Small intestine (tissue), 7 donors: Measurements from ENCODE around the gene CRCP. TPM values are rescaled to one million over a fixed set of nuclear protein-coding genes. Genes with fewer than 3 reads are reported as not detected.
"Not testable (repeated sequence)": the region's sequence is repeated elsewhere in the genome, so short reads cannot be mapped to it uniquely, and the experiment has no call there.

ENCODE experiments used
- DNase-seq, 2 donors: peaks; one replicate each; pipeline versions ENCODE4 v3.0.0 to v3.0.0-alpha.2; 2013
- FAIRE-seq: peaks from 2 replicates; lab custom pipeline; 2012; peaks lifted over from hg19 to GRCh38; lab: Jason Lieb, UNC
- H3K27ac ChIP-seq, 3 donors: one replicate each; pipeline ENCODE4 v1.5.1; 2013; ENCODE audit warnings: low read length in 2 of 3, mild to moderate bottlenecking in 2 of 3, control low read depth in 1 of 3, inconsistent platforms in 1 of 3, low read depth in 1 of 3, moderate library complexity in 1 of 3
- H3K27me3 ChIP-seq, 3 donors: one replicate each; pipeline ENCODE4 v1.6.1; 2013; ENCODE audit warnings: low read length in 3 of 3, inconsistent platforms in 1 of 3; ENCODE audit not compliant: control insufficient read depth in 3 of 3, insufficient read depth in 3 of 3
- H3K36me3 ChIP-seq, 3 donors: one replicate each; pipeline ENCODE4 v1.6.1; 2013; ENCODE audit warnings: low read length in 3 of 3, inconsistent platforms in 1 of 3, low read depth in 1 of 3, mild to moderate bottlenecking in 1 of 3, moderate library complexity in 1 of 3; ENCODE audit not compliant: control insufficient read depth in 3 of 3, insufficient read depth in 2 of 3
- H3K4me1 ChIP-seq, 3 donors: one replicate each; pipeline ENCODE4 v1.6.1; 2013; ENCODE audit warnings: low read length in 2 of 3, inconsistent platforms in 1 of 3, low read depth in 1 of 3, mild to moderate bottlenecking in 1 of 3, moderate library complexity in 1 of 3; ENCODE audit not compliant: control insufficient read depth in 3 of 3, insufficient read depth in 2 of 3
- H3K4me3 ChIP-seq, 3 donors: one replicate each; pipeline ENCODE4 v1.5.1; 2013; ENCODE audit warnings: low read length in 3 of 3, control low read depth in 1 of 3, inconsistent platforms in 1 of 3, low read depth in 1 of 3, mild to moderate bottlenecking in 1 of 3, moderate library complexity in 1 of 3
- H3K9me3 ChIP-seq, 2 donors: one replicate each; pipeline ENCODE4 v1.6.1; 2013; ENCODE audit warnings: low read depth in 1 of 2, low read length in 1 of 2; ENCODE audit not compliant: control insufficient read depth in 2 of 2, insufficient read depth in 1 of 2
- WGBS, 3 donors: extraction: QIAGEN DNeasy Blood & Tissue Kit; methylation state at CpG; one replicate each; pipeline ENCODE4 v1.1.7; 2013; 5-methylcytosine and 5-hydroxymethylcytosine counted together
- polyA plus RNA-seq, 4 donors: library from polyadenylated mRNA; stranded (reverse) in 3 of 4; unstranded in 1 of 4; fragments of 200-250 nt in 3 of 4; fragments of 120-200 nt in 1 of 4; gene quantifications; one replicate each; pipeline versions ENCODE4 v1.2.1 to v1.2.3, GENCODE V29; 2013
- donor health status: healthy with polysubstance abuse.
- donor health status: control.
- donor health status: control.
- donor health status: Bipolar disorder and iron deficiency.
- donor health status: healthy.

CRCP gene
- polyA plus RNA-seq, 4 donors = 14.5 to 33.6 (median 22.2) TPM

DNA sequence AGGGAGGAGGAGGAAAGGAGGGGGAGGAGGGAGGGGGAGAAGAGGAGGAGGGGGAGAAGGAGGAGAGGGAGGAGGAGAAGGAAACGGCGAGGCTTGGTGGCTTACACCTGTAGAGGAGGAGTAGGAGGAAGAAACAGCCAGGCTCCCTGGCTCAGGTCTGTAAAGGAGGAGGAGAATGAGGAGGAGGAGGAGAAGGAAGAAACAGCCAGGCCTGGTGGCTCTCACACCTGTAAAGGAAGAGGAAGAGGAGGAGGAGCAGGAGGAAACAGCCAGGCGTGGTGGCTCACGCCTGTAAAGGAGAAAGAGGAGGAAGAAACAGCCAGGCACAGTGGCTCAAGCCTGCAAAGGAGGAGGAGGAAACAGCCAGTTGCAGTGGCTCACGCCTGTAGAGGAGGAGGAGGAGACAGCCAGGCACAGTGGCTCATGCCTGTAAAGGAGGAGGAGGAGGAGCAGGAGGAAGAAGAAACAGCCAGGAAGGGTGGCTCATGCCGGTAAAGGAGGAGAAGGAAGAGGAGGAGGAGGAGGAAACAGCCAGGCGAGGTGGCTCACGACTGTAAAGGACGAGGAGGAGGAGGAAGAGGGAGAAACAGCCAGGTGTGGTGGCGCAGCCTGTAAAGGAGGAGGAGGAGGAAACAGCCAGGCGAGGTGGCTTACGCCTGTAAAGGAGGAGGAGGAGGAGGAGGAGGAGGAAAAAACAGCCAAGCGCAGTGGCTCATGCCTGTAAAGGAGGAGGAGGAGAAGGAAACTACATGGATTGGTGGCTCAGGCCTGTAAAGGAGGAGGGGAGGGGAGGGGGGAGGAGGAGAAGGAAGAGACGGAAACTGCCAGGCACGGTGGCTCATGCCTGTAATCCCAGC lies 14.9 kb upstream of the CRCP start:
- no peaks in the 10 kb centered on the region for H3K9me3 ChIP-seq
- peaks cover 0 to 12% (median 0%) of the 10 kb centered on the region in 3 donors for H3K36me3 ChIP-seq
- peaks cover 0 to 2% (median 0%) of the 10 kb centered on the region in 3 donors for H3K4me1 ChIP-seq
- DNase-seq (peak; percentile 90 to 95), FAIRE-seq (no peak)
- 0 to 3% (median 2%) methylated on average over 15 of the region's 15 CpGs for WGBS, 3 donors
- H3K27me3 ChIP-seq = no peaks in the 10 kb centered on the region
- H3K27ac ChIP-seq = peak overlapping the region; percentile 85 to 93 (median 86)
- H3K4me3 ChIP-seq = peak overlapping the region in 2 of 3 donors; percentile 35 to 51

DNA sequence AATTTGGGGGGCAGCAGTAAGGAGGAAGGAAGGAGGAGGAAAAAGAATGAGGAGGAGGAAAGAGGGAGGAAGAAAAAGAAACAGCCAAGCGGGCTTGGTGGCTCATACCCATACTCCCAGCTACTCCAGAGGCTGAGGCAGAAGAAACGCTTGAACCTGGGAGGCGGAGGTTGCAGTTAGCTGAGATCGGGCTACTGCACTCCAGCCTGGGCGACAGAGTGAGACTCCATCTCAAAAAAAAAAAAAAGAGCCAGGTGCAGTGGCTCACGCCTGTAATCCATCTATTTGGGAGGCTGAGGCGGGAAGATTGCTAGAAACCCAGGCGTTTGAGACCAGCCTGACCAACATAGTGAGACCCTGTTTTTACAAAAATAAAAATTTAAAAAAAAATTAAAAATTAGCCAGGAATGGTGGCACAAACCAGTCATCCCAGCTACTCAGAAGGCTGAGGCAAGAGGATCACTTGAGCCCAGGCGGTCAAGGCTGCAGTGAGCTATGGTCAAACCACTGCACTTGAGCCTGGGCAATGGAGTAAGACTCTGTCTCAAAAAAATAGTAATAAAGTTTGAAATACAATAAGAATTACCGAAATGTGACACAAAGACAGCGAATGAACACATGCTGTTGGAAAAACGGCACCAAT lies 14.1 kb upstream of the CRCP start:
- H3K4me1 ChIP-seq = peaks cover 0 to 2% (median 0%) of the 10 kb centered on the region in 3 donors
- peak in 1 of 2 donors; percentile 10 for DNase-seq
- peaks cover 0 to 4% (median 0%) of the 10 kb centered on the region in 3 donors for H3K36me3 ChIP-seq
- no peaks in the 10 kb centered on the region for H3K27me3 ChIP-seq
- 38 to 61% (median 48%) methylated on average over 12 of the region's 12 CpGs for WGBS, 3 donors
- peak overlapping the region in 2 of 3 donors; percentile 35 to 51 for H3K4me3 ChIP-seq
- H3K27ac ChIP-seq = peak overlapping the region; percentile 85 to 93 (median 86)
- H3K9me3 ChIP-seq = no peaks in the 10 kb centered on the region
- FAIRE-seq = no peak

DNA sequence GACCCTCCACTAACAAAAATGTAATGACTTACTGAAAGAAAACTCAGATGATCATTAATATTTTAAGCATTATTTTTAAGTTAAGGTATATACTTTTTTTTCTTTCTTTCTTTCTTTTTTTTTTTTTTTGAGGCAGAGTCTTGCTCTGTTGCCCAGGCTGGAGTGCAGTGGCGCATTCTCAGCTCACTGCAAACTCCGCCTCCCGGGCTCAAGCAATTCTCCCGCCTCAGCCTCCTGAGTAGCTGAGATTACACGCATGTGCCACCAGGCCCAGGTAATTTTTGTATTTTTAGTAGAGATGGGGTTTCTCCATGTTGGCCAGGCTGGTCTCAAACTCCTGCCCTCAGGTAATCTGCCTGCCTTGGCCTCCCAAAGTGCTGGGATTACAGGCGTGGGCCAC lies 12.5 kb upstream of the CRCP start:
- H3K27me3 ChIP-seq, H3K4me3 ChIP-seq, DNase-seq, H3K27ac ChIP-seq, H3K4me1 ChIP-seq, FAIRE-seq, H3K9me3 ChIP-seq, H3K36me3 ChIP-seq: not testable (repeated sequence)
- 95 to 100% (median 96%) methylated on average over 6 of the region's 6 CpGs for WGBS, 3 donors

DNA sequence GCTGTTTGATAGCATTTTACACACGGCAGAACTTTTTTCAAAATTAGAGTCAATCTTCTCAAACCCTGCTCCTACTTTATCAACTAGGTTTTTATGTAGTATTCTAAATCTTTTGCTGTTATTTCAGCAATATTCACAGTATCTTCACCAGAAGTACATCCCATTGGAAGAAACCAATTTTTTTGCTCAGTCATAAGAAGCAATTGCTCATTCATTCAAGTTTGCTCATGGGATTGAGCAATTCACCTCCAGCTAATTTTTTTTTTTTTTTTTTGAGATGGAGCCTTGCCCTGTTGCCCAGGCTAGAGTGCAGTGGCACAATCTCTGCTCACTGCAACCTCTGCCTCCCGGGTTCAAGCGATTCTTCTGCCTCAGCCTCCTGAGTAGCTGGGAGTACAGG lies 10.7 kb upstream of the CRCP start:
- H3K27me3 ChIP-seq, DNase-seq, H3K9me3 ChIP-seq, H3K36me3 ChIP-seq, H3K4me1 ChIP-seq, H3K27ac ChIP-seq, H3K4me3 ChIP-seq, FAIRE-seq: not testable (repeated sequence)
- WGBS, 3 donors = 94 to 96% (median 95%) methylated on average over 3 of the region's 3 CpGs

DNA sequence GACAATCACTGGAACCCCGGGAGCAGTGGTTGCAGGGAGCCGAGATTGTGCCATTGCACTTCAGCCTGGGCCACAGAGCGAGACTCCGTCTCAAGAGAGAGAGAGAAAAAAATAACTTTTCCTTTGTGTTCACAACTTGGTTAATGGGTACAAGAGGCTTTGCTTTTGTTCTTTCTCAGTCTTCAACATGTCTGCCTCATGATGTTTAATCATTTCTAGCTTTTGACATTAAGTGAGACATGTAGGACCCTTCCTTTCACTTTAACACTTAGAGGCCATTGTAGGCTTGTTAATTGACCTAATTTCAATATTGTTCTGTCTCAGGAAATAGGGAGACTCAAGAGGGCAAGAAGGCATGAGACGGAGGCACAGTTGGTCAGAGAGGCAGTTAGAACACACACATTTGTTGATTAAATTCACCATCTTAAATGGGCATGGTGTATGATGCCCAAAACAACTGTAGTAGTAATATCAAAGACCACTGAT lies 9.3 kb upstream of the CRCP start:
- Histone ChIP-seq H3K36me3 (peaks cover 0 to 7% (median 0%) of the 10 kb centered on the region in 3 donors), H3K4me1 (no peaks in the 10 kb centered on the region), H3K9me3 (peaks cover 0 to 2% of the 10 kb centered on the region in 2 donors), H3K27me3 (no peaks in the 10 kb centered on the region), H3K4me3 (no peak overlapping the region), H3K27ac (no peak overlapping the region)
- DNase-seq (no peak), FAIRE-seq (no peak)
- 89 to 97% (median 91%) methylated on average over 5 of the region's 5 CpGs for WGBS, 3 donors

DNA sequence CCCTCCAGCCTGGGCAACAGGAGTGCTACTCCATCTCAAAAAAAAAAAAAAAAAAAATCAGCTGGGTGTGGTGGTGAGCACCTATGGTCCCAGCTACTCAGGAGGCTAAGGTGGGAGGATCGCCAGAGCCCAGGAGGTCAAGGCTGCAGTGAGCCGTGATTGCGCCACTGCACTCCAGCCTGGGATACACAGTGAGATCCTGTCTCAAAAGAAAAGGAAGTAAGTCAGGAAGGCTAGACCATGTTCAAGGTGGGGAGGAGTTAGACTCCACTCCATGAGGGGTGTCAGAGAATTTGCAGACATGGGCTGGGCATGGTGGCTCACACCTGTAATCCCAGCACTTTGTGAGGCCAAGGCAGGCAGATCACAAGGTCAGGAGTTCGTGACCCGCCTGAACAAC lies 6.2 kb upstream of the CRCP start:
- not testable (repeated sequence) for FAIRE-seq, DNase-seq, H3K4me3 ChIP-seq, H3K27me3 ChIP-seq, H3K27ac ChIP-seq, H3K9me3 ChIP-seq, H3K4me1 ChIP-seq
- H3K36me3 ChIP-seq = peaks cover 0 to 18% (median 0%) of the 10 kb centered on the region in 3 donors
- WGBS, 3 donors = 78 to 91% (median 85%) methylated on average over 5 of the region's 5 CpGs

DNA sequence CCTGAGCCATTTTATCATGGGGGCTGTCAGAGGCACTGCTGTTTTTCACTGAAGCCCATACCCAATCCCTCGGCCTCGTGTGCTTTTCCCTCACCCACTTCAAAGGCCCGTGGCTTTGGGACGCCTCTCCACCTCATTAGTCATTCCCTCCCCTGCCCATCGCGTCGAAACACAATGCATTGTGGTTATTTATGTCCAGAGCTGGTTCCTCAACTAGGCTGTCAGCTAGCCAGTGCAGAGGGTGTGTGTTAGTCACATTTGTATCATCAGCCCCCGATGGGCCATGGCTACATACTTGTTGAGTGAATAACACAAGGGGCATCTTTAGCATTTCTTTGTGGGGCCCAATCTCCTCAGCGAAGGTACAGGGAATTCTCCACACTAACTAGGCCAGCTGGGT lies 3.8 kb upstream of the CRCP start:
- H3K9me3 ChIP-seq = peaks cover 0 to 2% of the 10 kb centered on the region in 2 donors
- peaks cover 0 to 20% (median 0%) of the 10 kb centered on the region in 3 donors for H3K36me3 ChIP-seq
- no peak overlapping the region for H3K27ac ChIP-seq
- peaks cover 0 to 3% (median 2%) of the 10 kb centered on the region in 3 donors for H3K4me1 ChIP-seq
- no peaks in the 10 kb centered on the region for H3K27me3 ChIP-seq
- DNase-seq (no peak), FAIRE-seq (no peak)
- no peak overlapping the region for H3K4me3 ChIP-seq
- WGBS, 3 donors = 74 to 76% (median 75%) methylated on average over 9 of the region's 9 CpGs

DNA sequence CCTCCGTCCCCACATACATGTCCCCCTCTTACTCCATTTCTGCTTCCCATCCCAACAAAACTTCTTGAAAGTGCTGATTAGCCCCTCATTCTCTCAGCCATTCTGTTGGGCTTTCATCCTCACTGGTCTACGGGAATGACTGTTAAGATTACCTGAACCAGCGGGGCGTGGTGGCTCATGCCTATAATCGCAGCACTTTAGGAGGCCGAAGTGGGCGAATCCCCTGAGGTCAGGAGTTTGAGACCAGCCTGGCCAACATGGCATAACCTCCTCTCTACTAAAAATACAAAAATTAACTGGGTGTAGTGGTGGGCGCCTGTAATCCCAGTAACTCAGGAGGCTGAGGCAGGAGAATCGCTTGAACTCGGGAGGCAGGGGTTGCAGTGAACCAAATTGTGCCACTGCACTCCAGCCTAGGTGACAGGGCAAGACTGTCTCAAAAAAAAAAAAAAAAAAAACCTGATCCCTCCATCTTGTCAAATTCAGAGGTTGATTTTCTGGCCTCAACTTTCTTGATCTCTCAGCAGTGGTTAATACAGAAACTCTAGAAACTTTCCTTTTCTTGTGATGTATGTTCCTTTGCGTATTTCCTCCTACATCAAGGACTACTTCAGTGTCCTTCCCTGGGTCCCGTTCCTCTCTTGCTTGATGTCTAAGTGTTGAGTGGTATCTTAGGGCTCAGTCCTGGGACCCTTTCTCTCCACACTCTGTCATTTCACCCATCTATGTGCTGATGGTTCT lies 2.2 kb downstream of the CRCP start:
- H3K27ac ChIP-seq, DNase-seq, H3K9me3 ChIP-seq, H3K4me3 ChIP-seq, H3K27me3 ChIP-seq, FAIRE-seq: not testable (repeated sequence)
- H3K36me3 ChIP-seq = peaks cover 0 to 25% (median 0%) of the 10 kb centered on the region in 3 donors
- WGBS, 3 donors = 87 to 92% (median 91%) methylated on average over 12 of the region's 12 CpGs
- H3K4me1 ChIP-seq = peaks cover 0 to 15% (median 6%) of the 10 kb centered on the region in 3 donors
